HepG2 (cell line): ENCODE results near the gene BCAS3. TPM values are rescaled to one million over a fixed set of nuclear protein-coding genes. Genes with fewer than 3 reads are reported as not detected.

Experiments
- ATF7-NPFF ChIP-seq: sonication (generic); formaldehyde crosslinking; IDR thresholded peaks from 2 replicates; pipeline ENCODE4 v1.8.1; 2023; ENCODE audit warnings: mild to moderate bottlenecking, low read depth, missing genetic modification reagents, moderate library complexity
- CENPBD1 ChIP-seq: sonication (generic); formaldehyde crosslinking; IDR thresholded peaks from 2 replicates; pipeline ENCODE4 v1.8.0; 2022; ENCODE audit warnings: missing genetic modification reagents, low read depth, mild to moderate bottlenecking, borderline replicate concordance
- ELK4 ChIP-seq: sonication (generic); formaldehyde crosslinking; IDR thresholded peaks from 2 replicates; pipeline ENCODE4 v1.9.0; 2021; ENCODE audit warnings: missing genetic modification reagents, borderline replicate concordance
- HMGXB4 ChIP-seq, 2 experiments: sonication (generic) in 1 of 2; formaldehyde crosslinking in 1 of 2; IDR thresholded peaks; 2 replicates each; pipeline versions ENCODE4 v1.4.0 to v1.6.1; 2018 to 2020; ENCODE audit warnings: missing genetic modification reagents in 2 of 2, borderline replicate concordance in 1 of 2, low read depth in 1 of 2, mild to moderate bottlenecking in 1 of 2, missing biosample characterization in 1 of 2
- KAT2B ChIP-seq: fragments of 150-350 bp; IDR thresholded peaks from 2 replicates; pipeline ENCODE4 v1.6.1; 2014; ENCODE audit warnings: low read depth, low read length, borderline replicate concordance
- NKX3-1 ChIP-seq: sonication (generic); formaldehyde crosslinking; IDR thresholded peaks from 2 replicates; pipeline ENCODE4 v1.5.0; 2020; ENCODE audit warnings: missing genetic modification reagents
- PATZ1 ChIP-seq: sonication (generic); formaldehyde crosslinking; IDR thresholded peaks from 2 replicates; pipeline ENCODE4 v1.4.0; 2020; ENCODE audit warnings: missing genetic modification reagents
- POGK ChIP-seq: sonication (generic); formaldehyde crosslinking; conservative IDR thresholded peaks from 2 replicates; pipeline ENCODE4 v1.8.0; 2022; ENCODE audit warnings: mild to moderate bottlenecking, moderate library complexity, missing genetic modification reagents
- RARG ChIP-seq: sonication (generic); formaldehyde crosslinking; IDR thresholded peaks from 2 replicates; pipeline ENCODE4 v1.4.0; 2020; ENCODE audit warnings: low read depth, mild to moderate bottlenecking, missing genetic modification reagents
- SAFB2 ChIP-seq: sonication (generic); formaldehyde crosslinking; IDR thresholded peaks from 2 replicates; pipeline ENCODE4 v1.5.1; 2020; ENCODE audit warnings: missing genetic modification reagents, low read depth, mild to moderate bottlenecking, borderline replicate concordance
- STAG1 ChIP-seq: sonication (generic); formaldehyde crosslinking; IDR thresholded peaks from 2 replicates; pipeline ENCODE4 v1.4.0; 2020; ENCODE audit warnings: missing genetic modification reagents
- ZBTB26 ChIP-seq: IDR thresholded peaks from 2 replicates; pipeline ENCODE4 v1.6.1; 2016; ENCODE audit warnings: missing compliant biosample characterization, missing genetic modification reagents, borderline replicate concordance
- ZFP82 ChIP-seq: sonication (generic); formaldehyde crosslinking; IDR thresholded peaks from 2 replicates; pipeline ENCODE4 v1.5.1; 2020; ENCODE audit warnings: mild to moderate bottlenecking, missing genetic modification reagents, borderline replicate concordance
- ZKSCAN5 ChIP-seq: sonication (generic); formaldehyde crosslinking; IDR thresholded peaks from 2 replicates; pipeline ENCODE4 v1.5.1; 2020; ENCODE audit warnings: mild to moderate bottlenecking, missing genetic modification reagents
- ZNF136 ChIP-seq: sonication (generic); formaldehyde crosslinking; IDR thresholded peaks from 2 replicates; pipeline ENCODE4 v1.8.1; 2022; ENCODE audit warnings: low read depth, mild to moderate bottlenecking, moderate library complexity, missing genetic modification reagents
- ZNF207 ChIP-seq: fragments of 450-650 bp; IDR thresholded peaks from 2 replicates; pipeline ENCODE4 v1.6.1; 2016; ENCODE audit warnings: antibody characterized with exemption, borderline replicate concordance
- ZNF543 ChIP-seq: sonication (generic); formaldehyde crosslinking; IDR thresholded peaks from 2 replicates; pipeline ENCODE4 v1.4.0; 2020; ENCODE audit warnings: mild to moderate bottlenecking, missing genetic modification reagents
- ZNF580 ChIP-seq: IDR thresholded peaks from 2 replicates; pipeline ENCODE4 v1.6.1; 2016; ENCODE audit warnings: low read depth, borderline replicate concordance
- ZNF607 ChIP-seq: sonication (generic); formaldehyde crosslinking; IDR thresholded peaks from 2 replicates; pipeline ENCODE4 v1.5.1; 2020; ENCODE audit warnings: missing genetic modification reagents, mild to moderate bottlenecking, borderline replicate concordance
- ZSCAN29 ChIP-seq: sonication (generic); formaldehyde crosslinking; conservative IDR thresholded peaks from 2 replicates; pipeline ENCODE4 v1.4.0; 2020; ENCODE audit warnings: mild to moderate bottlenecking, missing genetic modification reagents
- polyA plus RNA-seq, 8 experiments: library from polyadenylated mRNA; depleted of rRNA in 3 of 8; stranded (reverse) in 7 of 8; unstranded in 1 of 8; fragments of >200 nt; fragmentation: Illumina TruSeq in 4 of 8; extraction: Trizol in 4 of 8; gene quantifications; 2 replicates each; pipeline versions ENCODE4 v1.2.1 to v1.2.3, GENCODE V29; 2011 to 2016; ENCODE audit warnings: low read depth in 4 of 8, missing spikeins in 1 of 8, mixed read lengths in 1 of 8; ENCODE audit not compliant: insufficient read depth in 1 of 8
- total RNA-seq, 5 experiments: library from RNA; depleted of rRNA; stranded (reverse); fragments of >200 nt; fragmentation: Illumina TruSeq; extraction: Trizol; gene quantifications; 2 replicates each; pipeline ENCODE4 v1.2.3, GENCODE V29; 2016; ENCODE audit warnings: low read depth in 1 of 5

BCAS3 gene
- total and polyA plus RNA-seq, 2 of the 13 experiments (the other 11 are each of a cell fraction or from before 2014, with no cell fraction given) = 10.7 to 11.2 TPM

GRCh38 chr17:60766778-60767190 is 89.1 kb downstream of the BCAS3 start (continued):
- TF ChIP-seq HMGXB4 (CRISPR knock-in tag; IDR thresholded peaks at IDR 0.05; ENCODE audit: borderline replicate concordance in 1 of 2, low read depth in 1 of 2) (no peak), PATZ1 (CRISPR knock-in tag) (no peak), CENPBD1 (CRISPR knock-in tag) (no peak), NKX3-1 (CRISPR knock-in tag) (no peak), ZNF607 (CRISPR knock-in tag) (no peak), ZNF580 (CRISPR knock-in tag) (0 out of 2 replicates have a peak, but pooled peaks have one; percentile 43), ZNF136 (CRISPR knock-in tag) (no peak), KAT2B (no peak), ATF7-NPFF (CRISPR knock-in tag) (no peak), ZNF543 (CRISPR knock-in tag) (no peak), ZKSCAN5 (no peak), ZFP82 (no peak), ELK4 (CRISPR knock-in tag) (no peak), ZBTB26 (CRISPR knock-in tag) (no peak), ZNF207 (no peak), ZSCAN29 (CRISPR knock-in tag) (no peak), POGK (CRISPR knock-in tag) (no peak), STAG1 (no peak), SAFB2 (CRISPR knock-in tag) (no peak), RARG (no peak)
